ENCODE measurements around the gene PLPP4. TPM values are rescaled to one million over a fixed set of nuclear protein-coding genes. Genes with fewer than 3 reads are reported as not detected.

The PLPP4 gene
- total and polyA plus RNA-seq, 9 donors, result 0.15 to 0.72 (median 0.31) TPM; not detected in 3

DNA sequence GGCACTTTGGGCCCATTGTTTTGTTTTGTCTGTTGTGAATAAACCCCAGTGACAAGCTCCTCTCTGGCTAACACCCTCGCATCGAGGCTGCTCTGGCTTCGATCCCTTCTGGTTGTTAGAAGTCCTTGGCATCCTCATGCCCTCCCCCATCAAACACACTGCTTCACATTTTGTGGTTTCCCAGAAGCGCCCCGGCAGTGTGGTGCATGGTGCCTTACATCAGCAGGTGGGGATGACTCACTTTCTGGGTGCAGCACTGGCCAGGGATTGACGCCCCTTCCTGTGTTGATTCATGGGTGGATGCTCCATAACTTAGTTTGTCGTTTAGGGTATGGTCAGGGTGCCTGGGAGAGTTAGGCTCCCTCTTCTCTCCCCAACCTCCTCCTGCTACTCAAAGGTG lies 51.4 kb downstream of the PLPP4 start:
- 65 to 83% (median 65%) methylated on average over 7 of the region's 7 CpGs for WGBS, 3 donors
- H3K9me3 ChIP-seq, result no peaks in the 10 kb centered on the region
- intact Hi-C loops (cut with DNase I), result no loop called here

DNA sequence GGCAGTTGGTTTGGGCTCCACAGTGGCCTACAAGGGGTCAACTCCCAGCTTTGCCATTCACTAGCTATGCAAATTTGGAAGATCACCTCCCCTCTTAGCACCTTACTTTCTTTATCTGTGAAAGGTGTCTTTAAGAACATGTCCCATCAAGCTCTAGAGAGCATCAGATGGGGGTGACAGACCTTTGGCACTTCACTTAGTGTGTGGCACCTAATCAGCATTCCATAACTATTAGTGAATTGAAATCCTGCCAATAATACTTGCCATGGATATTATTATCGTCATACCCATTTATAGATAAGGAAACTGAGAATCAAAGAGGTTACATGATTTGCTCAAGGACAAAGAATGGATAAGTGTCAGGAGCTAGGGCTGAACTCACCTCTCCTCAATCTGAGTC lies 51.9 kb downstream of the PLPP4 start:
- WGBS, 3 donors, result 59 to 97% (median 61%) methylated on average over 1 of the region's 1 CpG
- Histone ChIP-seq H3K4me1 (ENCODE audit: insufficient read depth) (no peaks in the 10 kb centered on the region), H3K9me3 (no peaks in the 10 kb centered on the region), H3K4me3 (no peak overlapping the region), H3K27me3 (no peaks in the 10 kb centered on the region), H3K27ac (no peak overlapping the region), H3K36me3 (no peaks in the 10 kb centered on the region)
- DNase-seq, result no peak
- intact Hi-C loops (cut with DNase I), result no loop called here
- no peak for TF ChIP-seq EP300 (IDR thresholded peaks at IDR 0.05)
- no peak for TF ChIP-seq CTCF (IDR thresholded peaks at IDR 0.05)
- TF ChIP-seq POLR2A (IDR thresholded peaks at IDR 0.05), result no peak

More for the DNA sequence above, 51.4 kb downstream of the PLPP4 start:
- H3K4me1 ChIP-seq (ENCODE audit: insufficient read depth), result no peaks in the 10 kb centered on the region
- no peak for TF ChIP-seq POLR2A (IDR thresholded peaks at IDR 0.05)
- no peak for TF ChIP-seq CTCF (IDR thresholded peaks at IDR 0.05)
- no peak for TF ChIP-seq EP300 (IDR thresholded peaks at IDR 0.05)
- H3K27me3 ChIP-seq, result no peaks in the 10 kb centered on the region
- no peak for DNase-seq
- H3K36me3 ChIP-seq, result no peaks in the 10 kb centered on the region
- H3K27ac ChIP-seq, result no peak overlapping the region
- H3K4me3 ChIP-seq, result no peak overlapping the region

DNA sequence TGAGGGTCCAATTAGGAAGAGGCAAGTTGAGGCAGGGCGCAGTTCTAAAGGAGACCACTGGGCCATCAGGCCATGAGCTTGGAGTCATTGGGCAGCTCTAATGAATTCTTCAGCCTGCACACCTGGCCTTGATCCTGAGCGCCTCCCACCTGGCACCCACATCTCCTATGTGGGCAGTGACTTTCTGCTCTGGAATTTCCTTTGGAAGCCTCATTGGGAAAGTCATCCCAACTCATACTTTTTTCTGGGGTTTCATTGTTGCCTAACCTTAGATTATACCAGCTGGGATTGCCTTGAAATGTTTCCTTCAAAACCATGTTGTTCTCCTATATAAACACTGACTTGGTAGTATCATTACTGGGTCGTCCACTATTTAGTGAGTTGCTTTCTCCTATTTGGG lies 54.1 kb downstream of the PLPP4 start:
- DNase-seq, result no peak
- intact Hi-C loops (cut with DNase I), result no loop called here
- H3K4me3 ChIP-seq, result no peak overlapping the region
- no peaks in the 10 kb centered on the region for H3K4me1 ChIP-seq (ENCODE audit: insufficient read depth)
- 71 to 82% (median 73%) methylated on average over 3 of the region's 3 CpGs for WGBS, 3 donors
- H3K27ac ChIP-seq, result no peak overlapping the region
- TF ChIP-seq POLR2A (IDR thresholded peaks at IDR 0.05), result no peak
- TF ChIP-seq CTCF (IDR thresholded peaks at IDR 0.05), result no peak
- no peaks in the 10 kb centered on the region for H3K36me3 ChIP-seq
- no peaks in the 10 kb centered on the region for H3K27me3 ChIP-seq
- no peaks in the 10 kb centered on the region for H3K9me3 ChIP-seq

DNA sequence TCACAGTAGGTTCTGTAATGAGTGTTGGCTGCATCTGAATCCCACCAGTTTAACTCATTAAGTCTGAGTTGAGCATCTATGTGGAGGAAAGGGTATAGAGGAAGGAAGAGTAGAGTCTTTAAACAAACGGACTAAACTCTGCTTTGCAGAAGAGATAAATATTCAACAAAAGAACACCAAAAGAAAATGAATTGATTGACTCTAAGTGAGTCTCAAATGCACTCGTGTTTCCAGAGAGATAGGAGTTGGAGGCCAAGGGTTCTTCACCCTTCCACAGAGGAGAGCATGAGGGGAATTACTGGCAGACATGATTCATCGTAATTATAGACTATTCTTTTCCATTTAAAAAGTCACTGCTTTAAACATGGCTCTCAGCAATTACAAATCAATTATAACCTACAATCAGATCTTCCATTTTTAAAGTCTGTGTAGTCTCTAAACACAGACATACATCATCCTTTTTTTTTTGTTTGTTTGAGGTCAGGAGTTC lies 56.3 kb downstream of the PLPP4 start:
- no peak for DNase-seq
- intact Hi-C loops (cut with DNase I), result no loop called here
- Histone ChIP-seq H3K27ac (no peak overlapping the region), H3K4me1 (ENCODE audit: insufficient read depth) (no peaks in the 10 kb centered on the region), H3K27me3 (no peaks in the 10 kb centered on the region), H3K4me3 (no peak overlapping the region), H3K9me3 (no peaks in the 10 kb centered on the region), H3K36me3 (no peaks in the 10 kb centered on the region)
- TF ChIP-seq EP300 (IDR thresholded peaks at IDR 0.05) (no peak), CTCF (IDR thresholded peaks at IDR 0.05) (no peak), POLR2A (IDR thresholded peaks at IDR 0.05) (no peak)
- 62 to 66% (median 64%) methylated on average over 3 of the region's 3 CpGs for WGBS, 3 donors

All from ovary (tissue), 9 donors.